GM21526 (cell line): ENCODE measurements around the gene STK39.

Source experiments
- ATAC-seq: cut with Tn5 transposase; IDR thresholded peaks from one replicate; pipeline ENCODE4 v1.9.1; 2021; ENCODE audit warnings: moderate library complexity; ENCODE audit not compliant: unreplicated experiment, low FRiP score

Gene STK39

GRCh38 chr2:168165985-168166901 is 81.2 kb downstream of the STK39 start:
- no peak for ATAC-seq

GRCh38 chr2:168165397-168165796 is 82.0 kb downstream of the STK39 start:
- ATAC-seq = no peak

GRCh38 chr2:168160897-168161296 is 86.5 kb downstream of the STK39 start:
- no peak for ATAC-seq

GRCh38 chr2:168159754-168160585 is 87.4 kb downstream of the STK39 start:
- no peak for ATAC-seq

- ATAC-seq = no peak
Observed at GRCh38 chr2:168158586-168158985, 88.8 kb downstream of the STK39 start.

- no peak for ATAC-seq
Observed at GRCh38 chr2:168157926-168158325, 89.5 kb downstream of the STK39 start.

- ATAC-seq = no peak
Observed at GRCh38 chr2:168157070-168157469, 90.3 kb downstream of the STK39 start.

- ATAC-seq = no peak
Observed at GRCh38 chr2:168156661-168157060, 90.7 kb downstream of the STK39 start.

- no peak for ATAC-seq
Observed at GRCh38 chr2:168155680-168156079, 91.7 kb downstream of the STK39 start.

- ATAC-seq = no peak
Observed at GRCh38 chr2:168155046-168155445, 92.3 kb downstream of the STK39 start.

GRCh38 chr2:168152902-168153530 is 94.4 kb downstream of the STK39 start:
- no peak for ATAC-seq

- no peak for ATAC-seq
Observed at GRCh38 chr2:168149986-168150385, 97.4 kb downstream of the STK39 start.

GRCh38 chr2:168149150-168149974 is 98.0 kb downstream of the STK39 start:
- ATAC-seq = no peak

GRCh38 chr2:168147830-168148794 is 99.3 kb downstream of the STK39 start:
- no peak for ATAC-seq

GRCh38 chr2:168146892-168147810 is 100.2 kb downstream of the STK39 start:
- ATAC-seq = no peak

GRCh38 chr2:168145426-168146310 is 101.7 kb downstream of the STK39 start:
- ATAC-seq = no peak

- ATAC-seq = no peak
Observed at GRCh38 chr2:168145011-168145410, 102.4 kb downstream of the STK39 start.
